H1 (cell line): ENCODE results near the gene TTC4. TPM values are rescaled to one million over a fixed set of nuclear protein-coding genes. Genes with fewer than 3 reads are reported as not detected.

Experiments used
- CTCF ChIA-PET: fragments of 300-600 bp; sonication (Branson Sonifier 250); formaldehyde crosslinking; loops from one replicate; lab custom pipeline; 2021; ENCODE audit not compliant: partially characterized antibody; lab: Charles Lee
- POLR2A ChIA-PET: fragments of 300-600 bp; sonication (Branson Sonifier 250); formaldehyde crosslinking; loops from one replicate; lab custom pipeline; 2021; ENCODE audit warnings: inconsistent platforms; ENCODE audit not compliant: partially characterized antibody; lab: Charles Lee
- DNase-seq, 2 experiments: peaks; one replicate each; pipeline versions ENCODE4 v3.0.0 to v3.0.0-alpha.2; 2010 to 2022; ENCODE audit warnings: low spot score in 2 of 2, low read depth in 1 of 2, mixed read lengths in 1 of 2
- FAIRE-seq: peaks from 2 replicates; lab custom pipeline; 2011; peaks lifted over from hg19 to GRCh38; lab: Jason Lieb, UNC
- H2AFZ ChIP-seq: 2 replicates; pipeline ENCODE4 v1.8.1; 2012; ENCODE audit warnings: low read length, inconsistent platforms
- H2AK5ac ChIP-seq: 2 replicates; pipeline ENCODE4 v1.6.1; 2013; ENCODE audit warnings: low read depth, low read length
- H2BK120ac ChIP-seq: replicated peaks from 2 replicates; pipeline ENCODE3; 2013; ENCODE audit warnings: low read depth, low read length, inconsistent platforms
- H2BK12ac ChIP-seq: 2 replicates; pipeline ENCODE4 v1.6.1; 2013; ENCODE audit warnings: low read depth, low read length
- H2BK15ac ChIP-seq: 2 replicates; pipeline ENCODE4 v1.6.1; 2013; ENCODE audit warnings: low read length
- H2BK20ac ChIP-seq: 2 replicates; pipeline ENCODE4 v1.6.1; 2013; ENCODE audit warnings: low read length
- H2BK5ac ChIP-seq: 2 replicates; pipeline ENCODE4 v1.6.1; 2013; ENCODE audit warnings: low read depth, low read length
- H3K14ac ChIP-seq: 2 replicates; pipeline ENCODE4 v1.6.1; 2013; ENCODE audit warnings: inconsistent platforms; ENCODE audit not compliant: insufficient read length
- H3K18ac ChIP-seq: 2 replicates; pipeline ENCODE4 v1.6.1; 2013; ENCODE audit warnings: low read length; ENCODE audit errors: extremely low read depth
- H3K23ac ChIP-seq: 2 replicates; pipeline ENCODE4 v1.6.1; 2013; ENCODE audit warnings: inconsistent platforms; ENCODE audit not compliant: insufficient read length
- H3K23me2 ChIP-seq: 2 replicates; pipeline ENCODE4 v1.6.1; 2013; ENCODE audit warnings: low read depth, low read length
- H3K27ac ChIP-seq: 2 replicates; pipeline ENCODE4 v1.6.1; 2011; ENCODE audit warnings: low read depth, low read length, inconsistent platforms
- H3K27me3 ChIP-seq, 4 experiments: replicated peaks in 1 of 4; 1 replicate in 1 of 4; 2 replicates in 3 of 4; pipeline versions ENCODE4 v1.6.1 to v1.8.1; 2011 to 2013; ENCODE audit warnings: low read length in 3 of 4, mild to moderate bottlenecking in 3 of 4, inconsistent platforms in 2 of 4, mixed read lengths in 2 of 4, moderate library complexity in 1 of 4; ENCODE audit not compliant: control insufficient read depth in 3 of 4, insufficient read depth in 3 of 4; ENCODE audit errors: extremely low read depth in 1 of 4
- H3K36me3 ChIP-seq, 4 experiments: 2 replicates each; pipeline versions ENCODE4 v1.6.1 to v1.8.1; 2011 to 2013; ENCODE audit warnings: mild to moderate bottlenecking in 4 of 4, low read length in 3 of 4, moderate library complexity in 2 of 4, control low read depth in 1 of 4, inconsistent platforms in 1 of 4; ENCODE audit not compliant: insufficient read depth in 4 of 4, control insufficient read depth in 2 of 4
- H3K4ac ChIP-seq: replicated peaks from 2 replicates; pipeline ENCODE3; 2013; ENCODE audit warnings: low read length, low read depth, mixed read lengths, inconsistent platforms; ENCODE audit not compliant: insufficient read length
- H3K4me1 ChIP-seq, 4 experiments: replicated peaks in 1 of 4; 1 replicate in 1 of 4; 2 replicates in 3 of 4; pipeline versions ENCODE4 v1.6.1 to v1.8.1; 2011 to 2013; ENCODE audit warnings: low read length in 3 of 4, inconsistent platforms in 2 of 4, mixed read lengths in 1 of 4; ENCODE audit not compliant: insufficient read depth in 4 of 4, control insufficient read depth in 3 of 4
- H3K4me2 ChIP-seq, 2 experiments: 2 replicates each; pipeline versions ENCODE4 v1.6.1 to v1.8.1; 2011 to 2013; ENCODE audit warnings: low read depth in 2 of 2, low read length in 2 of 2, control low read depth in 1 of 2, inconsistent platforms in 1 of 2, mild to moderate bottlenecking in 1 of 2; ENCODE audit not compliant: insufficient read depth in 1 of 2
- H3K4me3 ChIP-seq, 4 experiments: fragments of 200-600, 300-600 bp in 1 of 4; sonication (generic), shearing (Covaris generic), sonication (Bioruptor Twin) in 1 of 4; 2 replicates each; pipeline versions ENCODE4 v1.5.1 to v1.8.1; 2011 to 2016; ENCODE audit warnings: low read length in 4 of 4, low read depth in 3 of 4, control low read depth in 2 of 4, inconsistent platforms in 2 of 4, mild to moderate bottlenecking in 2 of 4, mixed read lengths in 1 of 4, moderate library complexity in 1 of 4; ENCODE audit not compliant: insufficient read depth in 2 of 4; ENCODE audit errors: extremely low read depth in 1 of 4
- H3K56ac ChIP-seq: replicated peaks from 2 replicates; pipeline ENCODE3; 2013; ENCODE audit warnings: low read depth, mild to moderate bottlenecking, mixed read lengths, low read length, inconsistent platforms; ENCODE audit not compliant: insufficient read length
- H3K79me1 ChIP-seq: 2 replicates; pipeline ENCODE4 v1.6.1; 2013; ENCODE audit warnings: low read depth, low read length, control low read depth
- H3K79me2 ChIP-seq, 2 experiments: 2 replicates each; pipeline versions ENCODE4 v1.6.1 to v1.8.1; 2012 to 2013; ENCODE audit warnings: low read length in 2 of 2, mild to moderate bottlenecking in 2 of 2, inconsistent platforms in 1 of 2; ENCODE audit not compliant: insufficient read depth in 2 of 2, control insufficient read depth in 1 of 2
- H3K9ac ChIP-seq, 4 experiments: replicated peaks in 1 of 4; 1 replicate in 1 of 4; 2 replicates in 3 of 4; pipeline versions ENCODE4 v1.6.1 to v1.8.1; 2011 to 2013; ENCODE audit warnings: low read depth in 3 of 4, low read length in 3 of 4, control low read depth in 2 of 4, mild to moderate bottlenecking in 2 of 4, moderate library complexity in 2 of 4, inconsistent platforms in 1 of 4; ENCODE audit errors: extremely low read depth in 1 of 4
- H3K9me3 ChIP-seq, 2 experiments: 2 replicates each; pipeline versions ENCODE4 v1.6.1 to v1.8.1; 2012 to 2013; ENCODE audit warnings: mild to moderate bottlenecking in 2 of 2, moderate library complexity in 2 of 2, control low read depth in 1 of 2, inconsistent platforms in 1 of 2, low read depth in 1 of 2, low read length in 1 of 2, mixed read lengths in 1 of 2; ENCODE audit not compliant: insufficient read depth in 2 of 2
- H4K20me1 ChIP-seq, 2 experiments: replicated peaks in 1 of 2; 2 replicates each; pipeline versions ENCODE3 to v1.8.1; 2011 to 2013; ENCODE audit warnings: inconsistent platforms in 2 of 2, low read length in 2 of 2, mild to moderate bottlenecking in 1 of 2; ENCODE audit not compliant: insufficient read depth in 2 of 2, control insufficient read depth in 1 of 2
- H4K5ac ChIP-seq: 2 replicates; pipeline ENCODE4 v1.6.1; 2013; ENCODE audit warnings: low read length, low read depth, mixed read lengths, inconsistent platforms; ENCODE audit not compliant: insufficient read length
- H4K8ac ChIP-seq: 2 replicates; pipeline ENCODE4 v1.8.0; 2013; ENCODE audit warnings: mild to moderate bottlenecking, moderate library complexity, low read length, inconsistent platforms; ENCODE audit not compliant: insufficient read depth; ENCODE audit errors: extremely low read depth
- H4K91ac ChIP-seq: replicated peaks from 2 replicates; pipeline ENCODE3; 2013; ENCODE audit warnings: low read length, mixed read lengths, inconsistent platforms; ENCODE audit not compliant: insufficient read length
- CBX8 ChIP-seq: fragments of 300-800, 300-1000 bp; sonication (generic); IDR thresholded peaks from 2 replicates; pipeline ENCODE4 v1.7.1; 2016; ENCODE audit warnings: low read depth, low read length, borderline replicate concordance
- EP300 ChIP-seq, 2 experiments: IDR thresholded peaks; 1 replicate in 1 of 2; 2 replicates in 1 of 2; pipeline ENCODE4 v1.6.1; 2011 to 2012; ENCODE audit warnings: low read depth in 2 of 2, low read length in 2 of 2, mild to moderate bottlenecking in 2 of 2, borderline replicate concordance in 1 of 2, inconsistent platforms in 1 of 2, moderate library complexity in 1 of 2
- WGBS, 2 experiments: shearing (Covaris generic) in 1 of 2; methylation state at CpG; one replicate each; pipeline versions ENCODE4 v1.1.6 to v1.1.7; 2013 to 2015; ENCODE audit warnings: low lambda C conversion rate in 2 of 2, mixed read lengths in 2 of 2, inconsistent platforms in 1 of 2, low coverage in 1 of 2, missing lambda C conversion rate in 1 of 2; ENCODE audit not compliant: insufficient replicate concordance in 2 of 2, insufficient coverage in 1 of 2, insufficient read length in 1 of 2; ENCODE audit errors: extremely low coverage in 1 of 2, missing lambda C conversion rate in 1 of 2; 5-methylcytosine and 5-hydroxymethylcytosine counted together
- polyA plus RNA-seq, 7 experiments: library from polyadenylated mRNA; depleted of rRNA in 3 of 7; stranded (reverse) in 5 of 7; unstranded in 2 of 7; fragments of >200 nt in 5 of 7; fragments of 200-250 nt in 2 of 7; gene quantifications; 1 replicate in 5 of 7; 2 replicates in 1 of 7; 4 replicates in 1 of 7; pipeline versions ENCODE4 v1.2.1 to v1.2.3, GENCODE V29; 2011 to 2013; ENCODE audit warnings: missing spikeins in 2 of 7, mixed read lengths in 2 of 7
- total RNA-seq: library from RNA; stranded (reverse); fragmentation: NEBNext Ultra II Directional; extraction: Animal tissue kit (Norgen Biotek cat#: 25700); gene quantifications from 2 replicates; pipeline ENCODE4 v1.2.1, GENCODE V29; 2021

TTC4 gene
- total and polyA plus RNA-seq, 2 of the 8 experiments (the other 6 are each of a cell fraction or from before 2014, with no cell fraction given) = 21.0 to 25.1 TPM

DNA sequence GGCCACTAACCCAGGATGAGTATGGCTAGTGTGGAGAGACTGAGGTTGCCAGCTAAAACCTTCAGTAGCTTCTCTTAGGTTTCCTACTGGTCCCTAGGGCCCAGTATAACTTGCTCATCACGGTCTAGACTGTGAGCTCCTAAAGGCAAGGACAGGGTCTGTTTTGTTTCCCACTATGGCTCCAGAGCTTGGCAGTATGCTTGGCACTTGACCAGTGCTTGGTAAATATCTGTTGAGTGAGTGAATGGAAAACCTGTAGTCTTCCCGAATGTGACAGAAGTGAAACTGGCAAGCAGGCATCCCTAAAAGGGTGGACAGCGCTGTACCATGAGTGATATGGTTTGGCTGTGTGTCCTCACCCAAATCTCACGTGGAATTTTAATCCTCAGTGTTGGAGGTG is 61.8 kb downstream of the TTC4 start:
- H2BK15ac ChIP-seq = peak overlapping the region; percentile 88; the same call in 1 of the 2 replicates
- 0 out of 2 replicates have a peak overlapping the region, but pooled peaks have one; percentile 32 for H2AK5ac ChIP-seq
- no peak overlapping the region for H4K91ac ChIP-seq
- H2AFZ ChIP-seq = no peak overlapping the region
- H3K56ac ChIP-seq = no peak overlapping the region
- no peak overlapping the region for H3K4me2 ChIP-seq
- TF ChIP-seq CBX8 (no peak), EP300 (IDR thresholded peaks at IDR 0.05; ENCODE audit: borderline replicate concordance in 1 of 2, low read depth in 2 of 2, low read length in 2 of 2) (no peak)
- H3K4me1 ChIP-seq = peaks cover 0 to 4% (median 3%) of the 10 kb centered on the region in 4 experiments; a peak in 2 of 7 replicates
- no peak overlapping the region for H3K4me3 ChIP-seq
- no peak overlapping the region for H3K27ac ChIP-seq
- no peak overlapping the region for H3K18ac ChIP-seq
- no peaks in the 10 kb centered on the region for H3K36me3 ChIP-seq
- H3K23me2 ChIP-seq = peaks cover 5% of the 10 kb centered on the region; the same call in 1 of the 2 replicates
- no peak for FAIRE-seq
- H2BK20ac ChIP-seq = no peak overlapping the region
- no peaks in the 10 kb centered on the region for H3K9me3 ChIP-seq
- no peak overlapping the region for H3K9ac ChIP-seq
- WGBS, 2 experiments = 92% methylated on average over 4 of the region's 4 CpGs; no CpG with 5 or more reads in 1 of the 2 experiments
- H2BK5ac ChIP-seq = no peak overlapping the region
- H3K79me1 ChIP-seq = peaks cover 2% of the 10 kb centered on the region; the same call in 1 of the 2 replicates
- no peak overlapping the region for H2BK12ac ChIP-seq
- H3K14ac ChIP-seq = no peak overlapping the region
- H3K23ac ChIP-seq = no peak overlapping the region
- H4K5ac ChIP-seq = no peak overlapping the region
- no peaks in the 10 kb centered on the region for H3K79me2 ChIP-seq
- no peak overlapping the region for H3K4ac ChIP-seq
- no peak for DNase-seq
- POLR2A ChIA-PET = interaction anchor here (1.4 kb wide), 1 partner anchor 14 kb away, joined by 5 read pairs; the partner anchor contains the start of gene PARS2
- CTCF ChIA-PET = interaction anchor here (0.9 to 4.7 kb wide), 4 partner anchors 11 to 23 kb away, joined by 4 to 31 read pairs (median 5); partner anchors contain the start of gene TTC22
- peaks cover 14 to 25% (median 21%) of the 10 kb centered on the region in 4 experiments; a peak in 6 of 7 replicates for H3K27me3 ChIP-seq
- H4K8ac ChIP-seq = no peak overlapping the region
- H2BK120ac ChIP-seq = no peak overlapping the region
- H4K20me1 ChIP-seq = no peaks in the 10 kb centered on the region
